HEK293 (cell line): Measurements from ENCODE around the gene BAIAP2L2.

ENCODE experiments used
- CTCF ChIA-PET: fragments of 350-600 bp; formaldehyde crosslinking; extraction: SDS; loops from one replicate; lab custom pipeline; 2021; ENCODE audit warnings: antibody characterized with exemption; lab: Yijun Ruan, JAX
- POLR2A ChIA-PET: fragments of 300-600 bp; formaldehyde crosslinking; extraction: SDS; loops from one replicate; lab custom pipeline; 2020; ENCODE audit warnings: antibody characterized with exemption, inconsistent platforms; lab: Yijun Ruan, JAX
- H3K27ac ChIP-seq: fragments of 200-500 bp; sonication (Bioruptor generic); 2 replicates; pipeline ENCODE4 v1.5.1; 2014; ENCODE audit warnings: low read depth, low read length, control low read depth, inconsistent platforms; ENCODE audit errors: extremely low read depth
- H3K36me3 ChIP-seq, 2 experiments: fragments of 200-500 bp in 1 of 2; sonication (Bioruptor generic) in 1 of 2; 1 replicate in 1 of 2; 2 replicates in 1 of 2; pipeline ENCODE4 v1.5.1; 2014 to 2017; ENCODE audit warnings: inconsistent platforms in 2 of 2, low read length in 2 of 2; ENCODE audit not compliant: control insufficient read depth in 2 of 2, insufficient read depth in 1 of 2
- H3K4me1 ChIP-seq: fragments of 200-500 bp; sonication (Bioruptor generic); 2 replicates; pipeline ENCODE4 v1.5.1; 2014; ENCODE audit warnings: mild to moderate bottlenecking, low read length, inconsistent platforms; ENCODE audit not compliant: control insufficient read depth, insufficient read depth
- H3K4me3 ChIP-seq: 2 replicates; pipeline ENCODE4 v1.5.1; 2011; ENCODE audit warnings: low read depth, mild to moderate bottlenecking, control low read depth, low read length, moderate library complexity
- H3K9me3 ChIP-seq: fragments of 200-500 bp; sonication (Bioruptor generic); 2 replicates; pipeline ENCODE4 v1.5.1; 2014; ENCODE audit warnings: low read depth, low read length, inconsistent platforms; ENCODE audit not compliant: control insufficient read depth, insufficient read depth
- BCL11B ChIP-seq: fragments of 450-650 bp; formaldehyde crosslinking; IDR thresholded peaks from 2 replicates; pipeline ENCODE4 v1.5.1; 2016; ENCODE audit warnings: low read depth, missing biosample characterization, missing genetic modification characterization
- FEZF1 ChIP-seq: fragments of 450-650 bp; formaldehyde crosslinking; IDR thresholded peaks from 2 replicates; pipeline ENCODE4 v1.5.1; 2016; ENCODE audit warnings: missing biosample characterization, missing genetic modification characterization
- GLIS1 ChIP-seq: fragments of 450-650 bp; formaldehyde crosslinking; IDR thresholded peaks from 2 replicates; pipeline ENCODE4 v1.5.1; 2016; ENCODE audit warnings: missing biosample characterization, missing genetic modification characterization
- SP2 ChIP-seq: fragments of 450-650 bp; formaldehyde crosslinking; IDR thresholded peaks from 2 replicates; pipeline ENCODE4 v1.5.1; 2016; ENCODE audit warnings: missing biosample characterization, missing genetic modification characterization
- ZBTB1 ChIP-seq: fragments of 450-650 bp; formaldehyde crosslinking; IDR thresholded peaks from 2 replicates; pipeline ENCODE4 v1.5.1; 2016; ENCODE audit warnings: missing biosample characterization, missing genetic modification characterization
- ZNF211 ChIP-seq: fragments of 450-650 bp; formaldehyde crosslinking; IDR thresholded peaks from 2 replicates; pipeline ENCODE4 v1.5.1; 2016; ENCODE audit warnings: low read depth, missing biosample characterization, missing genetic modification characterization
- ZNF223 ChIP-seq: fragments of 450-650 bp; formaldehyde crosslinking; IDR thresholded peaks from 2 replicates; pipeline ENCODE4 v1.5.1; 2016; ENCODE audit warnings: missing biosample characterization, missing genetic modification characterization
- ZNF354C ChIP-seq: fragments of 450-650 bp; formaldehyde crosslinking; IDR thresholded peaks from 2 replicates; pipeline ENCODE4 v1.5.1; 2016; ENCODE audit warnings: missing biosample characterization, missing genetic modification characterization, low read depth, borderline replicate concordance
- ZNF37A ChIP-seq: fragments of 450-650 bp; IDR thresholded peaks from 2 replicates; pipeline ENCODE4 v1.5.1; 2018; ENCODE audit warnings: missing biosample characterization, missing genetic modification characterization
- ZNF510 ChIP-seq: fragments of 450-650 bp; formaldehyde crosslinking; IDR thresholded peaks from 2 replicates; pipeline ENCODE4 v1.5.1; 2018; ENCODE audit warnings: mild to moderate bottlenecking, missing genetic modification characterization, missing biosample characterization; ENCODE audit not compliant: insufficient replicate concordance
- ZNF548 ChIP-seq: fragments of 450-650 bp; formaldehyde crosslinking; IDR thresholded peaks from 2 replicates; pipeline ENCODE4 v1.5.1; 2016; ENCODE audit warnings: missing biosample characterization, missing genetic modification characterization
- ZNF623 ChIP-seq: fragments of 450-650 bp; formaldehyde crosslinking; IDR thresholded peaks from 2 replicates; pipeline ENCODE4 v1.5.1; 2016; ENCODE audit warnings: missing biosample characterization, missing genetic modification characterization
- TF ChIP-seq, protein P1 (sequence below): fragments of 450-650 bp; formaldehyde crosslinking; IDR thresholded peaks from 2 replicates; pipeline ENCODE4 v1.5.1; 2016; ENCODE audit warnings: missing biosample characterization, missing genetic modification characterization

BAIAP2L2 gene

GRCh38 chr22:38086001-38086845, 24.3 kb downstream of the BAIAP2L2 start:
- TF ChIP-seq ZBTB1 (tag by site-specific recombination) (no peak), SP2 (0 out of 2 replicates have a peak, but pooled peaks have one; percentile 12)
- H3K36me3 ChIP-seq: peaks cover 0 to 9% of the 10 kb centered on the region in 2 experiments; a peak in 2 of 3 replicates
- no peak overlapping the region for H3K4me3 ChIP-seq
- ChIA-PET CTCF (interaction anchor here (1.4 kb wide), 1 partner anchor 34 kb away, joined by 3 read pairs; no protein-coding TSS in a partner anchor), POLR2A (interaction anchor here (0.5 to 0.6 kb wide), 2 partner anchors 14 to 389 kb away, joined by 3 to 4 read pairs; no protein-coding TSS in a partner anchor)
- no peaks in the 10 kb centered on the region for H3K9me3 ChIP-seq
- H3K27ac ChIP-seq: no peak overlapping the region
- no peaks in the 10 kb centered on the region for H3K4me1 ChIP-seq

- ChIA-PET POLR2A (interaction anchor here (0.6 kb wide), 1 partner anchor 390 kb away, joined by 3 read pairs; no protein-coding TSS in a partner anchor), CTCF (interaction anchor here (0.6 to 1.4 kb wide), 2 partner anchors 34 to 268 kb away, joined by 3 to 4 read pairs; no protein-coding TSS in a partner anchor)
- no peaks in the 10 kb centered on the region for H3K4me1 ChIP-seq
Measured at GRCh38 chr22:38085501-38085900, 25.0 kb downstream of the BAIAP2L2 start.

DNA sequence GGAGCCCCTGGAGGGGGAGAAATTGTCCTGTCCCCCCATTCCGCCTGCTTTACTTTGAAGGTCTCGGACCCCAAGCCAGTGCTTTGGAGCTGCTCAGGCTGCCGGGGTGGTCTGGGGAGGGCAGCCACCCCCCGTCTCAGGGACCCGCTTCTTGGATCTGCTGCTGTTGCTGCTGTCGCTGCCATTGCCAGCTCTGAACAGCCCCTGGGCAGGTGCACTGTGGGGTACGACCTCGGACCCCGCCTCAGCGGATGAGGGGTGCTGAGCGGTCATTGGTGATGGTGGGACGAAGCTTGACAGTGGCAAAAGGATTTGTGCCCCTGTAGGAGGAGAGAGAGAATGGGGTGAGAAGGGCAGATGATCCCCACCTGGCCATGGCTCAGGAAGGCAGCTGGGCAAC, 25.4 kb downstream of the BAIAP2L2 start:
- POLR2A ChIA-PET: interaction anchor here (0.5 kb wide), 1 partner anchor 411 kb away, joined by 3 read pairs; no protein-coding TSS in a partner anchor
- H3K27ac ChIP-seq: no peak overlapping the region
- no peaks in the 10 kb centered on the region for H3K4me1 ChIP-seq

More at GRCh38 chr22:38085501-38085900, 25.0 kb downstream of the BAIAP2L2 start:
- Histone ChIP-seq H3K4me3 (no peak overlapping the region), H3K9me3 (no peaks in the 10 kb centered on the region), H3K36me3 (peaks cover 0 to 14% of the 10 kb centered on the region in 2 experiments; a peak in 2 of 3 replicates), H3K27ac (no peak overlapping the region)
- TF ChIP-seq FEZF1 (tag by site-specific recombination) (no peak), ZNF354C (tag by site-specific recombination) (no peak), GLIS1 (tag by site-specific recombination) (no peak), BCL11B (tag by site-specific recombination) (no peak), ZNF548 (tag by site-specific recombination) (no peak), ZNF623 (no peak)
- TF ChIP-seq, protein P1, sequence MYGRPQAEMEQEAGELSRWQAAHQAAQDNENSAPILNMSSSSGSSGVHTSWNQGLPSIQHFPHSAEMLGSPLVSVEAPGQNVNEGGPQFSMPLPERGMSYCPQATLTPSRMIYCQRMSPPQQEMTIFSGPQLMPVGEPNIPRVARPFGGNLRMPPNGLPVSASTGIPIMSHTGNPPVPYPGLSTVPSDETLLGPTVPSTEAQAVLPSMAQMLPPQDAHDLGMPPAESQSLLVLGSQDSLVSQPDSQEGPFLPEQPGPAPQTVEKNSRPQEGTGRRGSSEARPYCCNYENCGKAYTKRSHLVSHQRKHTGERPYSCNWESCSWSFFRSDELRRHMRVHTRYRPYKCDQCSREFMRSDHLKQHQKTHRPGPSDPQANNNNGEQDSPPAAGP (tag by site-specific recombination): no peak

DNA sequence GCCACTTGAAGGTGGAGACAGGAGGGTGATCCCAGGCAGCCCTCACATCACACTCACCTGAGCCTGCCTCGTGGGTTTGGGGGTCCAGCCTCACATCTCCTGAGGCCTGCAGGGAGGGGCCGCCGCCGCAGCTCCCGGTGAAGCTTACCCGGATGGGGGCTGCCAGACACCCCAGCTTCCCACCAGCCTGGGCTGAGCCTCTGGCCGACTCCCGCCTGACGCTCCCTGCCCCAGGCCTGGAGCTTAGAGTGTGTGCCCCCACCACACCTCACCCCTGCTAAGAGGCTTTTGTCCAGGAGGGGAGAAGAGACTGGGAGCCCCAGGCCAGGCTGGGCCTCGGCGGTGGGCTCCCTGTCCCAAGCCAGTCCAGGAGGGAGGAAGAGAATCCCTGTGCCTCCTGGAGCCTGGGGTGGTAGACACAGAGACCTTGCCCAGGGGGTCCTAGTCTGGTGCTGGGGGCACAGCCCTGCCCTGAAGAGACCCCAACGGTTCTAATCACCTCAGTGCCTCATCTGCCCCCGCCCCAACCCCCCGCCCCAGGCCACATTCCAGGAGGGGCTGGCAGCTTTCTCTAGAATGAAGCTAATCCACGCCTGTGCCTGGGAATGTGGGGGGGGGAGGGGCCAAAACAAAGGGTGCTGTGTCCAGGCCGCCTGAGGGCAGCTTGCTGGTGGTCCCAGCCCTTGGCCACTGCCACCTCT, 26.4 kb downstream of the BAIAP2L2 start, which contains the start of gene SLC16A8:
Gene SLC16A8 (minus strand): TSS at position 254 of the 701 bp plus-strand sequence. CDS start 1,311 bp downstream, outside the sequence.
- H3K27ac ChIP-seq: no peak within 1 kb of the TSS
- POLR2A ChIA-PET: no interaction called here
- TF ChIP-seq ZNF211 (tag by site-specific recombination): no peak
- TF ChIP-seq ZNF37A (tag by site-specific recombination): no peak
- TF ChIP-seq ZNF223 (tag by site-specific recombination): no peak
- H3K36me3 ChIP-seq: peaks cover 0 to 25% of the 10 kb centered on the region in 2 experiments; a peak in 2 of 3 replicates
- CTCF ChIA-PET: interaction anchor here (1.7 kb wide), 1 partner anchor 32 kb away, joined by 7 read pairs; no protein-coding TSS in a partner anchor
- H3K9me3 ChIP-seq: no peaks in the 10 kb centered on the region
- H3K4me1 ChIP-seq: no peaks in the 10 kb centered on the region
- H3K4me3 ChIP-seq: no peak within 1 kb of the TSS

More for the DNA sequence above, 25.4 kb downstream of the BAIAP2L2 start:
- H3K4me3 ChIP-seq: no peak overlapping the region
- CTCF ChIA-PET: interaction anchor here (0.6 to 1.4 kb wide), 2 partner anchors 33 to 268 kb away, joined by 3 to 4 read pairs; no protein-coding TSS in a partner anchor
- TF ChIP-seq ZNF510 (tag by site-specific recombination): no peak
- no peaks in the 10 kb centered on the region for H3K9me3 ChIP-seq
- H3K36me3 ChIP-seq: peaks cover 0 to 19% of the 10 kb centered on the region in 2 experiments; a peak in 2 of 3 replicates
